Measurements from ENCODE around the gene ATP4B.
"Not testable (repeated sequence)": the region's sequence is repeated elsewhere in the genome, so short reads cannot be mapped to it uniquely, and the experiment has no call there.

The ATP4B gene

GRCh38 chr13:113625965-113626721, 31.9 kb downstream of the ATP4B start:
- DNase-seq (ENCODE audit: low read depth in 2 of 2) = no peak

GRCh38 chr13:113624640-113625304, 33.2 kb downstream of the ATP4B start:
- DNase-seq (ENCODE audit: low read depth in 2 of 2) = not testable (repeated sequence)

GRCh38 chr13:113624235-113624587, 33.8 kb downstream of the ATP4B start:
- no peak for DNase-seq (ENCODE audit: low read depth in 2 of 2)

GRCh38 chr13:113623491-113624234, 34.3 kb downstream of the ATP4B start:
- no peak for DNase-seq (ENCODE audit: low read depth in 2 of 2)

GRCh38 chr13:113622791-113623490, 35.1 kb downstream of the ATP4B start:
- no peak for DNase-seq (ENCODE audit: low read depth in 2 of 2)

- DNase-seq (ENCODE audit: low read depth in 2 of 2) = not testable (repeated sequence)
Measured at GRCh38 chr13:113621986-113622550, 35.9 kb downstream of the ATP4B start.

- DNase-seq (ENCODE audit: low read depth in 2 of 2) = not testable (repeated sequence)
Measured at GRCh38 chr13:113621498-113621897, 36.5 kb downstream of the ATP4B start.

- no peak for DNase-seq (ENCODE audit: low read depth in 2 of 2)
Measured at GRCh38 chr13:113621046-113621445, 37.0 kb downstream of the ATP4B start.

- DNase-seq (ENCODE audit: low read depth in 2 of 2) = no peak
Measured at GRCh38 chr13:113620036-113620796, 37.8 kb downstream of the ATP4B start.

- no peak for DNase-seq (ENCODE audit: low read depth in 2 of 2)
Measured at GRCh38 chr13:113618455-113618854, 39.5 kb downstream of the ATP4B start.

- no peak for DNase-seq (ENCODE audit: low read depth in 2 of 2)
Measured at GRCh38 chr13:113617961-113618360, 40.0 kb downstream of the ATP4B start.

- DNase-seq (ENCODE audit: low read depth in 2 of 2) = no peak
Measured at GRCh38 chr13:113616991-113617749, 40.8 kb downstream of the ATP4B start.

- DNase-seq (ENCODE audit: low read depth in 2 of 2) = no peak
Measured at GRCh38 chr13:113616281-113616906, 41.6 kb downstream of the ATP4B start.

GRCh38 chr13:113613789-113614379, 44.1 kb downstream of the ATP4B start:
- no peak for DNase-seq (ENCODE audit: low read depth in 2 of 2)

- no peak for DNase-seq (ENCODE audit: low read depth in 2 of 2)
Measured at GRCh38 chr13:113612607-113613006, 45.4 kb downstream of the ATP4B start.

- DNase-seq (ENCODE audit: low read depth in 2 of 2) = no peak
Measured at GRCh38 chr13:113611996-113612395, 46.0 kb downstream of the ATP4B start.

- no peak for DNase-seq (ENCODE audit: low read depth in 2 of 2)
Measured at GRCh38 chr13:113610266-113610665, 47.7 kb downstream of the ATP4B start.

GRCh38 chr13:113609616-113610015, 48.4 kb downstream of the ATP4B start:
- DNase-seq (ENCODE audit: low read depth in 2 of 2) = no peak

GRCh38 chr13:113608967-113609533, 48.9 kb downstream of the ATP4B start:
- no peak for DNase-seq (ENCODE audit: low read depth in 2 of 2)

Data from stimulated activated CD4-positive, alpha-beta T cell treated with anti-CD3 and anti-CD28 coated beads, Interleukin-4, amount 100 ng/mL, for 48 hours (primary cell).